Stimulated activated CD4-positive, alpha-beta T cell treated with anti-CD3 and anti-CD28 coated beads, Interleukin-15, amount 100 ng/mL, for 24 hours (primary cell): ENCODE results near the gene CREBRF.
A peak's percentile ranks its signal among the peaks of the same experiment; 100 is the strongest.
"Not testable (repeated sequence)": the region's sequence is repeated elsewhere in the genome, so short reads cannot be mapped to it uniquely, and the experiment has no call there.

Experiments used
- DNase-seq: peaks from one replicate; pipeline ENCODE4 v3.0.0-alpha.2; 2020

The CREBRF gene, protein sequence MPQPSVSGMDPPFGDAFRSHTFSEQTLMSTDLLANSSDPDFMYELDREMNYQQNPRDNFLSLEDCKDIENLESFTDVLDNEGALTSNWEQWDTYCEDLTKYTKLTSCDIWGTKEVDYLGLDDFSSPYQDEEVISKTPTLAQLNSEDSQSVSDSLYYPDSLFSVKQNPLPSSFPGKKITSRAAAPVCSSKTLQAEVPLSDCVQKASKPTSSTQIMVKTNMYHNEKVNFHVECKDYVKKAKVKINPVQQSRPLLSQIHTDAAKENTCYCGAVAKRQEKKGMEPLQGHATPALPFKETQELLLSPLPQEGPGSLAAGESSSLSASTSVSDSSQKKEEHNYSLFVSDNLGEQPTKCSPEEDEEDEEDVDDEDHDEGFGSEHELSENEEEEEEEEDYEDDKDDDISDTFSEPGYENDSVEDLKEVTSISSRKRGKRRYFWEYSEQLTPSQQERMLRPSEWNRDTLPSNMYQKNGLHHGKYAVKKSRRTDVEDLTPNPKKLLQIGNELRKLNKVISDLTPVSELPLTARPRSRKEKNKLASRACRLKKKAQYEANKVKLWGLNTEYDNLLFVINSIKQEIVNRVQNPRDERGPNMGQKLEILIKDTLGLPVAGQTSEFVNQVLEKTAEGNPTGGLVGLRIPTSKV

DNA sequence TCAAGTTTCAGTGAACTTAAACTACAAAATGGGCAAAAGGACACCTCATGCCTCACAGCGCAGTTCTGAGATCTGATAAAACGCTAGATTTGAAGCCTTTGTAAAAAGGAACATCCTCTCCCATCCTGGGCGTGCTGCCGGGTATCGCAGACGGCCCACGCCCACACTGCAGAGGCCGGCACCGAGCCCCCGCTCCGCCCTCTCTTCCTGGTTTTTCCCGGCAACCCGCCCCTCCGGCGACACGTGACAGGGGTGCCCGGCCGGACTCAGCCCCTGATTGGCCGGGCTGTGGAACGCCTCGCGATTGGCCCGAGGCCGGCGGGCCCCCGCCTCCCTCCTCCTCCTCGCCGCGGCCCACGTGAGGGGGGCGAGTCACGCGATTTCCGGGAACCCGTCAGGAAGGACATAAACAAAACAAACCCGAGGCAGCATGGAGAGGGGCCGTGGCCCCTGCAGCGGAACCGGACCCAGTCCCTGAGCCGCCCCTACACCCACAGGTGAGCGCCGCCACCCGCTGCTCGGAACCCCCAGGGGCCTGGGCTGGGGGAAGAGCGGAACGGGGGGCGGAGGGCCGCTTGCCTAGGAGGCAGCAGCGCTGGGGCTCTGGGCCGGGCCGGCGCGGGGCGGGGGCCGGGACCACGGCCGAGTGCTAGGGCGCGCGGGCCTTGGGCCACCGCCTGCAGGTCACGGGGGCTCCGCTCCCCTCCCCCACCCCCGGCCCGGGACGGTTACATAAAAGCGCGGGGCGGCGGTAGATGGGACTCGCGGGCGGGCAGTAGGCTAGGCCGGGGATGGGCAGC is at the start of gene CREBRF:
Gene CREBRF (plus strand): TSS at position 370 of the 800 bp plus-strand sequence. CDS start 24,424 bp downstream, outside the sequence.
- peak; percentile 99 for DNase-seq

DNA sequence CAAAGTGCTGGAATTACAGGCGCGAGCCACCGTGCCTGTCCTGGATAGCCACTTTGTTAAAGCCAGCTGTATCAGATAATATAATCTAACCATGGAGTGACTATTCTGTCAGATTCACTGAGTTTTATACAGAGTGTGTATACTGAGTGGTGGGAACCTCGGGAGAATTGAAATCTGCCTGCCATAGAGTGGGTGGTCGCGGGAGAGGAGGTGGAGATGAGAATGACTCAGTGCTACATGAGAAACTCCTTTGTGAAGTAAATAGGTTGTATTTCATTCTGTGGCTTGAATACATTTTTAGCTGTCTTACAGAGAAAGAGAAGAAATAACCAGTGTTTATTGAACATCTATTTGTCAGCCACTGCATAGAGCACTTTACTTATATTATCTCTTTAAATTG is 46.1 kb upstream of the CREBRF start:
- DNase-seq: peak; percentile 25

DNA sequence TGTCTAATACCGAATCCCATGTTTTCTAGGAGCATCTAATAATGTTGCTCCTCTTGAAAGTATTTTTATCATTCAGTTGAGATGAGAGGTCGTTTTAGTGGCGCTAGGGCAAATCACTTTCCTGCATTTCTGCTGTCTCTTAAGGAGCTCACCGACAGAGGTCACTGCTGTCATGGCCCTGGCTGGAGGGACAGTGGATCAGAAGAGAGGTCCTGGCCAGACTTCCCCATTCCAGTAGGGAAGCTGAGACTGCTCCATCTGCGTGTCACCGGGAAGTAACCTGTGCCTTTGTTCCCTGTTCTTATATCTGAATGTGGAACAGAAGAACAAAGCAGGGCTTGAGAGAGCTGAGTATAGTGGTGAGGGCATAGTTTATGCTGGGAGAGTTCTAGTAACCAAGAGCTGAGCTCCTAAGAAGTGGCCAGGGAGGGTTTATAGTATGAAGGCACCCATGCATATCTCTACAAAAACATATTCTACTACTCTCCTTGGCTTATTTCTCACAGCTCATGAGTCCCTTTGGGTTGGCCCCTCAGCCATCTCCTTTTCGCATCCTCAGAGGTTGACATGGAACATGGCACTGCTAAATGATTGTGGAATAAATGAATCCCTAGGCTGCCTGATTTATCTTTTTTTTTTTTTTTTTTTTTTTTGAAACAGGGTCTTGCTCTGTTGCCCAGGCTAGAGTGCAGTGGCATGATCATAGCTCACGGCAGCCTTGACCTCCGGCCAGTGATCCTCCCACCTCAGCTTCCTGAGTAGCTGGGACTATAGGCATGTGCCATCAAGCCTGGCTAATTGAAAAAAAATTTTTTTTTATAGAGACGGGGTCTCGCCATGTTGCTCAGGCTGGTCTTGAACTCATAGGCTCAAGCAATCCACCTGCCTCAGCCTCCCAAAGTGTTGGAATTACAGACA is 45.3 kb upstream of the CREBRF start:
- no peak for DNase-seq

DNA sequence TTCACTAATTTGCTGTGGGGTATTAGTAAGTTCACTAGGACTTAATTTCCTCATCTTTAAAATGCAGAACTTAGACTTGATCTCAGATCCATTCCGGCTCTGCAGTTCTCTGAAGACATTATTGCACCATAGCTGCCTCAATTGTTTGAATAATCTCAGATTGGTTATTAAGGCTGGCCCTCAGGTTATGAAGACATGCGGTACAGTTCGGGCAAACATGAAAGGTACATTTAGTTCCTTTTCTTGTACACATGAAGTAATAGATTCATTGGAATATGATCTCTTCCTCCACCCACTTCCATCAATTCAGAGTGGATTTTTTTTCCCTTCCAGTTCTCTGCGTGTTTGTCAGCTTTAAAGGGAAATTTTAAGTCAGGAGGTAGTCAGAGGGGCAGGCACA is 44.6 kb upstream of the CREBRF start:
- no peak for DNase-seq

DNA sequence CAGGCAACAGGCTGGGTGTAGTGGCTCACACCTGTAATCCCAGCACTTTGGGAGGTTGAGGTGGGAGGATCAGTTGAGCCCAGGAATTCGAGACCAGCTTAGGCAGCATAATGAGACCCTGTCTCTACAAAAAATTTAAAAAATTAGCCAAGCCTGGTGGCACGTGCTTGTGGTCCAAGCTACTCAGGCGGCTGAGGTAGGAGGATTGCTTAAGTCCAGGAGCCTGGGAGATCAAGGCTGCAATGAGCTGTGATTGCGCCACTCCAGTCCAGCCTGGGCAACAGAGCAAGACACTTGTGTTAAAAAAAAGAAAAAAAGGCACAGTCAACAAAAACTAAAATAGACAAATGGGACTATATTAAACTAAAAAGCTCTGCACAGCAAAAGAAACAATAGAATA is 43.3 kb upstream of the CREBRF start:
- no peak for DNase-seq

DNA sequence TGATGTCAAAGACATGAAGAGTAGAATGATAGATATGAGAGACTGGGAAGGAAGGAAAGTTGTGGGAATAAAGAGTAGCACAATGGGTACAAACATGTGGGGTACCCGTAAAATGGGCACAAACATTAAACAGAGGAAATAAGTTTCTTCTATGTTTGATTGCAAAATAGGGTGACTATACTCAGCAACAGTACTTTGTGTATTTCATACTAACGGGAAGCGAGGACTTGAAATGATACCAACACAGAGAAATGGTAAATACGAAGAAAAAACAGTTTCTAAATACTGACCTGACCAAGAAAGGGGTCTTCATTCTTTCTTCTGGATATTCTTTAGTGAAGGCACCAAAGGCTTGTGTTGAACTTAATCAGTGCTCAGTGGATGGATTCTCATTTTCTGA is 41.5 kb upstream of the CREBRF start:
- no peak for DNase-seq

DNA sequence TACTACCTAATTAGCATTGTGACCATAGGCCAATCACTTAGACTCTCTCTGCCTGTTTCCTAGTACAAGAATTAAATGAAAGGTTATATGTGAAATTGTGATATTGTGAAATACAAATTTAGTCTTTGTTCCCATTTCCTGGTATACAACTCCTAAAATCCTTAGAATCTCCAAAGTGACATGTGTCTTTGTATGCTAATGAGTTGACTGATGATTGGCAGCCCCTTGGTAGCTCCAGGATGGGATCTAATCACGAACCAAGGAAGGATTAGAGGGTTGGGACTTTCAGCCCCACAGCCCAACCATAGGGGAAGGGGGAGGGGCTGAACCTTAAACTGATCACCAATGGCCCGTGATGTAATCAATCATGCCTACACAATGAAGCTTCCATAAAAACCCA is 41.0 kb upstream of the CREBRF start:
- DNase-seq: no peak

DNA sequence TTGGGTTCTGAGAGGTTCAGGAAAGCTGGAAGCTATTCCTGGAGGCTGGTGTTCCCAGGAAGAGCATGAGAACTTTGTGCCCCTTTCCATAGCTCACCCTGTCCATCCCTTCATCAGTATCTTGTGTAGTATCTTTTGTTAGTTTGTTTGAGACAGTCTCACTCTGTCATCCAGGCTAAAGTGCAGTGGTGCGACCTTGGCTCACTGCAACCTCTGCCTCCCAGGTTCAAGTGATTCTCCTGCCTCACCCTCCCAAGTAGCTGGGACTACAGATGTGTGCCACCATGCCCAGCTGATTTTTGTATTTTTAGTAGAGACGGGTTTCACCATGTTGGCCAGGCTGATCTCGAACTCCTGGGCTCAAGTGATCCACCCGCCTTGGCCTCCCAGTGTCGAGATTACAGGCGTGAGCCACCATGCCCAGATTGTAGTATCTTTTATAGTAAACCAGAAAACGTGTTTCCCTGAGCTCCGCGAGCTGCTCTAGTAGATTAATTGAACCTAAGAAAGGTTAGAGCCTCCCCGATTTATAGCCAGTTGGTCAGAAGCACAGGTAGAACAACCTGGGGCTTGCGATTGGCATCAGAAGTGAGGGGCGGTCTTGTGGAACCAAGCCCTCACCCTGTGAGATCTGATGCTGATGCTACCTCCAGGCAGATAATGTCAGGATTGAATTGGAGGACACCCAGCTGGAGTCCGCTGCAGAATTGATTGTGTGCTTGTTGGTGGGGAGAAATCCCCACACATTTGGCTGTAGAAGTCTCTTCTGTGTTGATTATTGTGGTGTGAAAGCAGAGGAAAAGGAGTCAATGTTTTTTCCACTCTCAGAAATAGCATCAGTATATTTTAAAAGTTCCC is 40.3 kb upstream of the CREBRF start:
- no peak for DNase-seq

DNA sequence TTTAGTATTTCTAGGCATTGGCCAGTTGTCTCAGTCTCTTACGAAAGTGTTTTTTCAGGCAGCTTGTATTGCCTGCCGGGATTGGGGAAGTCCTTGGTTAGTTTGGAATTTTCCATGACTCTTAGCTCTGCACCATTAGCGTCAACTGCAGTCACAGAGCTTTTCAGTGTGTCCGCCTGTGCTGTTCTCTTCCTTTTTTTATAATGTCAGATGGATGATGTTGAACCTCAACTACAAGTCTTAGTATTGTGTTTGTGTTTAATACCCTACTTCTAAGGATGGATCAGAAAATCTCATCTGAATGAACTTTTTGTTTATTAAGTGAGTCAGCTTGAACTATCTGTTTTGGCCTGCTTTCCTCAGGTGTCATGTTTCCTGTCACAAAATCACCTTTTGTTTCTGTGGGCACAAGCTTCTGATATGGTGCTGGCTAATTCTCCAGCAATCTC is 39.5 kb upstream of the CREBRF start:
- DNase-seq: no peak

DNA sequence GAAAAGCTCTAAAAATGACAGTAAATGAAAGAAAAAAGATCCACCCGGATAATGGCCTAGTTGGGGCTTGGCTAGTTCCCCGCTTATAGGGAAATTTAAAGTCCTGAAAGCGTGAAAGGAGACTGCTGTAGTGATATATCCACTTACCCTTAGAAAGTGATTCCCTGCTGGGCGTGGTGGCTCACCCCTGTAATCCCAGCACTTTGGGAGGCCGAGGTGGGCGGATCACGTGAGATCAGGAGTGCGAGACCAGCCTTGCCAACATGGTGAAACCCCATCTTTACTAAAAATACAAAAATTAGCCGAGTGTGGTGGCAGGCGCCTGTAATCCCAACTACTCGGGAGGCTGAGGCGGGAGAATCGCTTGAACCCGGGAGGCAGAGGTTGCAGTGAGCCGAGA is 39.1 kb upstream of the CREBRF start:
- DNase-seq: not testable (repeated sequence)

DNA sequence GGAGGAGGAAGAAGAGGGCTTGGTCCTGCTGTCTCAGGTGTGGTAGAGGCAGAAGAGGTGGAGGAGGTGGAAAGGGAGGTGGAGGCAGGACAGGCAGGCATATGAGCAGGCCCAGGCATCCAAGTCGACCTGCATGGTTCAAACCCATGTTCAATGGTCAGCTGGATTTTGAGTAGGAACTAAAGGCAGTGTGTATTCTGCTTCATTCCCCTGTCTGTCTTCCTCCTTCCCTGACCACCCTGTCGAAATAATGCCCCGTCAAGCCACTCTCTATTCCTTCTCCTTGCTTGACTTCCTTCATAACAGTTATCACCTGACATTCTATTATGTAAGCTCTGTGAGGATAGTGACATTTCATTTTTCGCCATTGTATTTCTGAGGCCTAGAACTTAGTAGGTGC is 37.8 kb upstream of the CREBRF start:
- no peak for DNase-seq

DNA sequence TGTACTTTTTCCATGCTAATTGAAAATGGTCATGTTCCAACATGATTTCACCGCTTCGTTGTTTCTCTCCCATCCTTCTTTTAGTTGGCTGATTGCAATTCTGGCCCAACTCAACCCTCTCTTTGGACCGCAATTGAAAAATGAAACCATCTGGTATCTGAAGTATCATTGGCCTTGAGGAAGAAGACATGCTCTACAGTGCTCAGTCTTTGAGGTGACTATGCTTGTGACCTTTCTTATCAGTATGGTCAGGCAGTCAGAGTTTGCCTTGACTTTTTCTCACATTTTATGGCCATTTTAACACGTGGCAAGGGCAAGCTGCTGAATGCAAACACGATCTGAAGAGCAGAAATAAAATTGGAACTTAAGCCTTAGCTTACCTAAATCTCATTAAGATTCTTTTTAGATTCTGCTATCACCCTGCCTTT is 36.0 kb upstream of the CREBRF start:
- no peak for DNase-seq

DNA sequence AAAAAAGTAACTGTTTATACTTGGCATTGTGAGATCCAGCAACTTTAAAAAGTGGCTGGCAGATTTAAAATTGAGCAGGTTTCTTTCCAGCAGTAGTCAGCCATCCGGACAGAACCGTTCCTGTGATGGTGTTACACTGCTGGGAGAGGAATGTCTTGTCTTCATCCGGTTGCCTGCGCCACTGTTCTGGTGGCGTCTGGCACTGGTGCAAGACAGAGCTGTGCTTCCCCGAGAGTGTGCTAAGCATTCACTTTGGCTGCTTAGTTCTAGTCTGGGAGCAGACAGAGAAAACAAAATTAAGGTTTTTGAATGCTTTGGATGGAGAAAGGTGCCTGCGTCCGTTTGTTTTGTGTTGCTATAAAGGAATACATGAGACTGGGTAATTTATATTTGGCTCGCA is 35.5 kb upstream of the CREBRF start:
- DNase-seq: no peak

DNA sequence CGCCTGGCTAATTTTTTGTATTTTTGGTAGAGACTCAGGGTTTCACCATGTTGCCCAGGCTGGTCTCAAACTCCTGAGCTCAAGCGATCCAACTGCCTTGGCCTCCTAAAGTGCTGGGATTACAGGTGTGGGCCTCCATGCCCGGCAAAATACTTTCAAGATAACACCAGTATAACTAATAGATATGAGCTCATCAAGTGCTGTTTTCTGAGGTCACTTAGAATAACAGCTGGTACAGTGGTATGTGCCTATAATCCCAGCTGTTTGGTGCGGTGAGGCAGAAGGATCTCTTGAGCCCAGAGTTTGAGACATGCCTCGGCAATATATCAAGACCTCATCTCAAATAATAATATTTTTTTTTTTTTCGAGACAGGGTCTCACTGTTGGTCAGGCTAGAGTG is 30.5 kb upstream of the CREBRF start:
- no peak for DNase-seq

DNA sequence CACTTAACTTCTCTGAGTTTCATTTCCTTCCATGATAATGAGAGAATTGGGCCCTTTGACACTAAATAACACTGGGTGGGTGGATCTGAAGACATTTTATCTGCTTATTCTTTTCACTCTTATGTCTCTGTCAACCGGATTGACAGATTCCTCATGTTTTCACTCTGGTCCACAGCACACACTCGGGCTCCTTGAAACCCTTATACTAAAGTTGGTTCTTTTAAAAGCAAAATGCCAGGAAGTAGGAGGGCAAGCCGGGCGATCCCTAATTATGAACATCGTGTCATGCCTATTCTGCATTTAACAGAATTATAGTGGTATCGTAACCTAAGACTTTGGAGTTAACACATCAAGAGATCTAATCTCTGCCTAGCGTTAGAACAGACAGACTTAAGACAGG is 28.2 kb upstream of the CREBRF start:
- DNase-seq: no peak

DNA sequence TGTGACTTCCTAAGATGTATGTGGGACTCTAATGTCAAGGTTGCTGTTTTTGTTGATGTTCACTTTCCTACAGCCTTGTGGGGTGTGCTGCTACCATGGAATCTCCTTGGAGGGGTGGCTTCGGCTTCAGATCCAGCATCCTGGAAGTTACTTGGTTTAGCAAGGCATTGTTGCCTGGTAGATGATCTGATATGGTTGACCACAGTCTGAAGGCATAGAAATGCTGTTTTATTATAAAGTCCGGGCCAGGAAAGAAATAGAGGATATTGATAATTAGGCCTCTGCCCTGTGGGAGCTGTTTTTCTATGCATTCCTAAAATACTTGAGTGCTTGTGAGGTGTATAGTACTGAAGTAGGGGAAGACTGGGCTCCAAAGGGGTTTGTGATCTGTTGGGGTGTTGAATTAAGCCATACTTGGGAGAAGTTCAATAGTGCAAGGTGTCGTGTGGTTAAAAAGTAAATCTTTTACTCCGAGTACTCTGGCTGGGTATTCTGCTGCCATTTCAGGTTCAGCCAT is 27.3 kb upstream of the CREBRF start:
- DNase-seq: no peak

DNA sequence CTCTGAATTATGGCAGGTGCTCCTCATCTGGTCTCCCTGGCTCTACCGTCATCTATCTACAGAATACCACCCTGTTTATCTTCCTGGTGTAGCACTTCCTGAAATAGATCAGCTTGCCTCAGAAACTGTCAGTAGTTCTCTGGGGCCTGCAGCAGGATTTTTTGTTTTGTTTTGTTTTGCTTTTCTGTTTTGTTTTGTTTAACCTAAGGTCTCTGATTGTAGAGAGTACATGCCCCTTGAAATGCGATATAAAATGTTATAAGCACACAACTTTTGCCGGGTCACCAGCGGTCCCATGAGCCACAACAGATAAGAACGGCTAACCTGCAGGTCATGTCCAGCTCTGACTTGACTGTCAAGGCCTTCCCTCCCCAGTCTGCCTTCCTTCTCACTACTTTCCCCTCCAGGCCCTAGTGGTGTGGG is 26.6 kb upstream of the CREBRF start:
- no peak for DNase-seq

DNA sequence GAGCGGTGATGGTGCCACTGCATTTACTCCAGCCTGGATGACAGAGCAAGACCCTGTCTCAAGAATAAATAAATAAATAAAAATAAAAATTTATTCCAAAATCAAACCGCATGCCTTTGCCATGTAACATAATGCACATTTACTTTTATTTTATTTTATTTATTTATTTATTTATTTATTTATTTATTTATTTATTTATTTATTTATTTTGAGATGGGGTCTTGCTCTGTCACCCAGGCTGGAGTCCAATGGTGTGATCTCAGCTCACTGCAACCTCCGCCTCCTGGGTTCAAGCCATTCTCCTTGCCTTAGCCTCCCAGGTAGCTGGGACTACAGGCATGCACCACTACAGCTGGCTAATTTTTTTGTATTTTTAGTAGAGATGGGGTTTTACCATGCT is 24.1 kb upstream of the CREBRF start:
- not testable (repeated sequence) for DNase-seq

DNA sequence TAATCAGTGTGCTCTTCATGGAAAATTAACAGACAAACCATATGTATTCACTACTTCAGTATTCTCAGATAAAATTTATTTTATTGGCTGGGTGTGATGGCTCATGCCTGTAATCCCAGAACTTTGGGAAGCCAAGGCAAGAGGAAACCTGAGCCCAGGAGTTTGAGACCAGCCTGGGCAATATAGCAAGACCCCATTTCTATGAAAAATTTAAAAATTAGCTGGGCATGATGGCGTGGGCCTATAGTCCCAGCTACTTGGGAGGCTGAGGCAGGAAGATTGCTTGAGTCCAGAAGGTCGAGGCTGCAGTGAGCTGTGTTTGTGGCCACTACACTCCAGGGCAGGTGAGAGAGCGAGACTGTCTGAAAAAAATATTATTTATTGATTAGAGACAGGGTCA is 23.4 kb upstream of the CREBRF start:
- no peak for DNase-seq

DNA sequence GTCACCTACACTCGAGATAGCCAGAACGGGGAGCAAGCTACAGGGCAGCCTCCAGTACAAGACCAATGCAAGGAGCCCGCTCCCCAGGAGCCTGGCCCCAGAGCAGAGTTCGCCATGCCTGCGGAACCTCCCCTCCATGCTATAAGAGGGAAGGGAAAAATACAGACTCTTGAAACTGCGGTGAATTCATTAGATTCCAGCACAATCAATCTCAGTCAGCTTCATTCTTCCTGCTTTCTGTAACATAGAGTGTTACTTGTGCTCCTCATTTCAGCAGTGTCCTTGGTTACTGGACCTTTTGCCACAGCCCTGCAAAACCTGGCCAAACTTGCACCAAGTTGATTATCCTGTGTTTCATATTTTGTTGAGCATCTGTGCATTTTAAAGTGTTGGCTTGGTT is 22.2 kb upstream of the CREBRF start:
- no peak for DNase-seq
